Testis (tissue), 2 donors: ENCODE results near the gene MAML3.

Experiments used
- POLR2A ChIP-seq: fragments of 450-650 bp; IDR thresholded peaks from one replicate; pipeline ENCODE4 v1.6.1; 2017; ENCODE audit warnings: antibody characterized with exemption, mild to moderate bottlenecking, moderate library complexity
- TF ChIP-seq, protein P1 (sequence below), 3 experiments: fragments of 450-650 bp in 2 of 3; fragments of 200-600 bp in 1 of 3; sonication (generic) in 1 of 3; IDR thresholded peaks; one replicate each; pipeline ENCODE4 v1.5.1; 2016 to 2019; ENCODE audit warnings: antibody characterized with exemption in 3 of 3, mild to moderate bottlenecking in 2 of 3, moderate library complexity in 1 of 3

DNA sequence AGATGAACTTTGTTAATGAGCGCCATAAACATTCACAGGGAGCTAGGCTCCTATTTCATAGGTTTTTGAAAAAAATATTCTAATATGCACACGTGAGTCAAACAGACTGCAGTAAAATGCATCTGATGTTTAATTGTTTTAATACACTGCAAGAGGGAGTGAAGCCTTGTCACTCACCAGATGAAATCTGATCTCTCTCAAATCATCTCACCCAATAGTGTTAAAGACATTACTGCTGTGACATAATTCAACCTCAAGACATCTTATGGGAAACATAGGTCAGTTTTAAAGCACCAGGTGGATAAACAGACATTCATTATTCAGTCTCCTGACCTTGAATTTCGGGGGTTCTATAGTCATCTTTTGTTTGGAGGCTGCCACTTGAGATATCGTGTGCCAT, 148.3 kb downstream of the MAML3 start:
- TF ChIP-seq, protein P1, sequence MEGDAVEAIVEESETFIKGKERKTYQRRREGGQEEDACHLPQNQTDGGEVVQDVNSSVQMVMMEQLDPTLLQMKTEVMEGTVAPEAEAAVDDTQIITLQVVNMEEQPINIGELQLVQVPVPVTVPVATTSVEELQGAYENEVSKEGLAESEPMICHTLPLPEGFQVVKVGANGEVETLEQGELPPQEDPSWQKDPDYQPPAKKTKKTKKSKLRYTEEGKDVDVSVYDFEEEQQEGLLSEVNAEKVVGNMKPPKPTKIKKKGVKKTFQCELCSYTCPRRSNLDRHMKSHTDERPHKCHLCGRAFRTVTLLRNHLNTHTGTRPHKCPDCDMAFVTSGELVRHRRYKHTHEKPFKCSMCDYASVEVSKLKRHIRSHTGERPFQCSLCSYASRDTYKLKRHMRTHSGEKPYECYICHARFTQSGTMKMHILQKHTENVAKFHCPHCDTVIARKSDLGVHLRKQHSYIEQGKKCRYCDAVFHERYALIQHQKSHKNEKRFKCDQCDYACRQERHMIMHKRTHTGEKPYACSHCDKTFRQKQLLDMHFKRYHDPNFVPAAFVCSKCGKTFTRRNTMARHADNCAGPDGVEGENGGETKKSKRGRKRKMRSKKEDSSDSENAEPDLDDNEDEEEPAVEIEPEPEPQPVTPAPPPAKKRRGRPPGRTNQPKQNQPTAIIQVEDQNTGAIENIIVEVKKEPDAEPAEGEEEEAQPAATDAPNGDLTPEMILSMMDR (IDR thresholded peaks at IDR 0.05), result no peak
- no peak for TF ChIP-seq POLR2A
